Adrenal gland (tissue), 12 donors: ENCODE data around the gene USP7. TPM values are rescaled to one million over a fixed set of nuclear protein-coding genes. Genes with fewer than 3 reads are reported as not detected.
"Not testable (repeated sequence)": the region's sequence is repeated elsewhere in the genome, so short reads cannot be mapped to it uniquely, and the experiment has no call there.

Source experiments
- DNase-seq, 7 donors: peaks; one replicate each; pipeline ENCODE4 v3.0.0-alpha.2; 2019 to 2020
- H3K27ac ChIP-seq, 5 donors: fragments of 200-600 bp; sonication (generic) in 4 of 5; 1 replicate in 3 of 5; 2 replicates in 2 of 5; pipeline versions ENCODE4 v1.5.1 to v1.8.0; 2016 to 2020; ENCODE audit warnings: mild to moderate bottlenecking in 1 of 5
- H3K27me3 ChIP-seq: fragments of 200-600 bp; 2 replicates; pipeline ENCODE4 v1.8.0; 2021
- H3K36me3 ChIP-seq, 2 donors: fragments of 200-600 bp; replicated peaks in 1 of 2; 1 replicate in 1 of 2; 2 replicates in 1 of 2; pipeline versions ENCODE4 v1.5.1 to v1.8.0; 2018 to 2022
- H3K4me1 ChIP-seq, 2 donors: fragments of 200-600 bp; replicated peaks in 1 of 2; 1 replicate in 1 of 2; 2 replicates in 1 of 2; pipeline versions ENCODE4 v1.5.1 to v1.8.0; 2018 to 2021
- H3K4me3 ChIP-seq, 4 donors: fragments of 200-600 bp; sonication (generic) in 3 of 4; one replicate each; pipeline ENCODE4 v1.5.1; 2016 to 2018
- H3K9me3 ChIP-seq, 3 donors: fragments of 200-600 bp; sonication (generic) in 1 of 3; replicated peaks in 1 of 3; 1 replicate in 2 of 3; 2 replicates in 1 of 3; pipeline versions ENCODE4 v1.5.1 to v1.8.0; 2016 to 2021
- POLR2A ChIP-seq, 2 donors: fragments of 450-650 bp; IDR thresholded peaks; one replicate each; pipeline ENCODE4 v1.6.1; 2017; ENCODE audit warnings: antibody characterized with exemption in 2 of 2, mild to moderate bottlenecking in 2 of 2, moderate library complexity in 1 of 2
- WGBS, 4 donors: extraction: QIAGEN DNeasy Blood & Tissue Kit in 2 of 4; methylation state at CpG; one replicate each; pipeline versions ENCODE4 v1.1.5 to v1.1.7; 2013 to 2017; 5-methylcytosine and 5-hydroxymethylcytosine counted together
- intact Hi-C, 2 donors: fragments of 100-400 bp; cut with DNase I; formaldehyde crosslinking; loops; one replicate each; pipeline versions ENCODE4 v1.14.1 to v1.15.0; 2022 to 2023
- polyA plus RNA-seq, 3 donors: library from polyadenylated mRNA; stranded (reverse); fragments of 200-250 nt in 2 of 3; fragments of 350-450 nt in 1 of 3; fragmentation: Illumina TruSeq in 1 of 3; extraction: RNeasy Lipid Tissue Mini Kit (QIAGEN cat#74804) in 1 of 3; gene quantifications; one replicate each; pipeline ENCODE4 v1.2.3, GENCODE V29; 2013 to 2014
- total RNA-seq, 9 donors: library from RNA; depleted of rRNA in 4 of 9; stranded (reverse); fragments of >200 nt in 4 of 9; fragments of 120-200 nt in 1 of 9; fragmentation: NEBNext Ultra II Directional in 1 of 9; extraction: Animal tissue kit (Norgen Biotek cat#: 25700) in 1 of 9; gene quantifications; one replicate each; pipeline versions ENCODE4 v1.1.0 to v1.2.4, GENCODE V29; 2013 to 2023
- TF ChIP-seq, protein P1 (sequence below), 6 experiments: fragments of 450-650 bp in 4 of 6; fragments of 200-600 bp in 2 of 6; sonication (generic) in 1 of 6; IDR thresholded peaks; 1 replicate in 5 of 6; 2 replicates in 1 of 6; pipeline versions ENCODE4 v1.5.1 to v1.8.0; 2016 to 2021; ENCODE audit warnings: antibody characterized with exemption in 6 of 6, mild to moderate bottlenecking in 2 of 6, moderate library complexity in 1 of 6
- donor health status: healthy with polysubstance abuse.
- donor health status: Bipolar disorder and iron deficiency.
- donor health status: DM: yes; HTN: yes; CAD: no.
- donor health status: DM: no; HTN: no; CAD: no.
- donor health status: DM: no; HTN: no; CAD: no.
- donor health status: DM: yes; HTN: yes; CAD: no.

Gene USP7
- total and polyA plus RNA-seq, 12 donors, result 23.7 to 121 (median 68.2) TPM

DNA sequence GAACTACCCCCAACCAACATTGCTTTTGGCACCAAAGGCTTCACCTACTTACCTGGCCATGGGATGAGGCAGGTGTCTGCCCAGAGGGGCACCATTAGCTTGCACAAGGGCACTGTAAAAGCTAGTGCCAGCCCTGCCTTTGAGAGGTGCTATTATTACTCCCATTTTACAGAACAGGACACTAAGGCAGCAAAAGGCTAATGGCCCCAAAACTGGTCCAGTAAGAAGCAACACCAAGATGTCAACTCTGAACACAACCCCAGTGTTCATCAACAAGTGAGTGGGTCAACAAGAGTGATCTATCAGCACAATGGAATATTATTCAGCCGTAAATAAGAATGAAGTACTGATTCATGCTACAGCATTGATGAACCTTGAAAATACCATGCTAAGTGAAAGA lies 7.7 kb upstream of the USP7 start:
- 90 to 100% (median 96%) methylated on average over 1 of the region's 1 CpG for WGBS, 4 donors
- peaks cover 0 to 7% of the 10 kb centered on the region in 2 donors for H3K4me1 ChIP-seq
- no peaks in the 10 kb centered on the region for H3K27me3 ChIP-seq
- H3K9me3 ChIP-seq, result no peaks in the 10 kb centered on the region
- no peak for TF ChIP-seq POLR2A (IDR thresholded peaks at IDR 0.05)
- TF ChIP-seq, protein P1, sequence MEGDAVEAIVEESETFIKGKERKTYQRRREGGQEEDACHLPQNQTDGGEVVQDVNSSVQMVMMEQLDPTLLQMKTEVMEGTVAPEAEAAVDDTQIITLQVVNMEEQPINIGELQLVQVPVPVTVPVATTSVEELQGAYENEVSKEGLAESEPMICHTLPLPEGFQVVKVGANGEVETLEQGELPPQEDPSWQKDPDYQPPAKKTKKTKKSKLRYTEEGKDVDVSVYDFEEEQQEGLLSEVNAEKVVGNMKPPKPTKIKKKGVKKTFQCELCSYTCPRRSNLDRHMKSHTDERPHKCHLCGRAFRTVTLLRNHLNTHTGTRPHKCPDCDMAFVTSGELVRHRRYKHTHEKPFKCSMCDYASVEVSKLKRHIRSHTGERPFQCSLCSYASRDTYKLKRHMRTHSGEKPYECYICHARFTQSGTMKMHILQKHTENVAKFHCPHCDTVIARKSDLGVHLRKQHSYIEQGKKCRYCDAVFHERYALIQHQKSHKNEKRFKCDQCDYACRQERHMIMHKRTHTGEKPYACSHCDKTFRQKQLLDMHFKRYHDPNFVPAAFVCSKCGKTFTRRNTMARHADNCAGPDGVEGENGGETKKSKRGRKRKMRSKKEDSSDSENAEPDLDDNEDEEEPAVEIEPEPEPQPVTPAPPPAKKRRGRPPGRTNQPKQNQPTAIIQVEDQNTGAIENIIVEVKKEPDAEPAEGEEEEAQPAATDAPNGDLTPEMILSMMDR (IDR thresholded peaks at IDR 0.05), result no peak
- intact Hi-C loops, result no loop called here
- no peak for DNase-seq
- H3K4me3 ChIP-seq, result no peak overlapping the region
- H3K36me3 ChIP-seq, result no peaks in the 10 kb centered on the region
- H3K27ac ChIP-seq, result no peak overlapping the region

DNA sequence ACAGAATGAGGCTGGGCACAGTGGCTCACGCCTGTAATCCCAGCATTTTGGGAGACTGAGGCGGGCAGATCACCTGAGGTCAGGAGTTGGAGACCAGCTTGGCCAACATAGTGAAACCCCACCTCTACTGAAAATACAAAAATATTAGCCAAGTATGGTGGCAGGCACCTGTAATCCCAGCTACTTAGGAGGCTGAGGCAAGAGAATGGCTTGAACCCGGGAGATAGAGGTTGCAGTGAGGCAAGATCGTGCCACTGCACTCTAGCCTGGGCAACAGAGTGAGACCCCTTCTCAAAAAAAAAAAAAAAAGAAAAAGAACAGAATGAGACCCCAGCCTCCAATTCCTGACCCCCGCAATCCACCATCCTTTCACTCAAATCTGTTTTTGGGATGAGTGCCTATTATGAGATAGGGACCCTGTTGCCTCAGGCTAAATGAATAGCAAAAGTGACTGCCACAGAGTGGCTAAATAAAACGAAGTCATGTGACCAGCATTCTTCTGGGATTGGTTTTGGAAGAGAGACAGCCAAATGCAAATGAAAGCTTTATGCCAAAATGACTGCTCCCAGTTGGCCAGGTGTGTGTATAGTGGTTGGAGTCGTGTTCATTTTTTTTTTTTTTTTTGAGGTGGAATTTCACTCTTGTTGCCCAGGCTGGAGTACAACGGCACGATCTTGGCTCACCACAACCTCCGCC lies 5.6 kb upstream of the USP7 start:
- H3K36me3 ChIP-seq, intact Hi-C loops, H3K4me3 ChIP-seq, H3K9me3 ChIP-seq, H3K27me3 ChIP-seq, DNase-seq, H3K27ac ChIP-seq: not testable (repeated sequence)
- WGBS, 4 donors, result 80 to 87% (median 84%) methylated on average over 10 of the region's 10 CpGs
- peaks cover 0 to 12% of the 10 kb centered on the region in 2 donors for H3K4me1 ChIP-seq

DNA sequence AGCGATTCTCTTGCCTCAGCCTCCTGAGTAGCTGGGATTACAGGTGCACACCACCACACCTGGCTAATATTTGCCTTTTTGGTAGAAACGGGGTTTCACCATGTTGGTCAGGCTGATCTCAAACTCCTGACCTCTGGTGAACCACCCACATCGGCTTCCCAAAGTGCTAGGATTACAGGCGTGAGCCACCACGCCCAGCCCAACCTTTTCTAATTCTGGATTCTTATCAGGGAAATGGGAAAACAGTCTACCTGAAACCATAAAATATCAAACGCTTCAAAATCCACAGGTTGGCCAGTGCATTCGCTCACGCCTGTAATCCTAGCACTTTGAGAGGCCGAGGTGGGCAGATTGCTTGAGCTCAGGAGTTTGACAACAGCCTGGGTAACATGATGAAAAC lies 4.3 kb upstream of the USP7 start:
- intact Hi-C loops, H3K9me3 ChIP-seq, DNase-seq, H3K36me3 ChIP-seq, H3K27me3 ChIP-seq, H3K27ac ChIP-seq, H3K4me3 ChIP-seq: not testable (repeated sequence)
- 92 to 97% (median 92%) methylated on average over 9 of the region's 9 CpGs for WGBS, 4 donors
- peaks cover 0 to 15% of the 10 kb centered on the region in 2 donors for H3K4me1 ChIP-seq

DNA sequence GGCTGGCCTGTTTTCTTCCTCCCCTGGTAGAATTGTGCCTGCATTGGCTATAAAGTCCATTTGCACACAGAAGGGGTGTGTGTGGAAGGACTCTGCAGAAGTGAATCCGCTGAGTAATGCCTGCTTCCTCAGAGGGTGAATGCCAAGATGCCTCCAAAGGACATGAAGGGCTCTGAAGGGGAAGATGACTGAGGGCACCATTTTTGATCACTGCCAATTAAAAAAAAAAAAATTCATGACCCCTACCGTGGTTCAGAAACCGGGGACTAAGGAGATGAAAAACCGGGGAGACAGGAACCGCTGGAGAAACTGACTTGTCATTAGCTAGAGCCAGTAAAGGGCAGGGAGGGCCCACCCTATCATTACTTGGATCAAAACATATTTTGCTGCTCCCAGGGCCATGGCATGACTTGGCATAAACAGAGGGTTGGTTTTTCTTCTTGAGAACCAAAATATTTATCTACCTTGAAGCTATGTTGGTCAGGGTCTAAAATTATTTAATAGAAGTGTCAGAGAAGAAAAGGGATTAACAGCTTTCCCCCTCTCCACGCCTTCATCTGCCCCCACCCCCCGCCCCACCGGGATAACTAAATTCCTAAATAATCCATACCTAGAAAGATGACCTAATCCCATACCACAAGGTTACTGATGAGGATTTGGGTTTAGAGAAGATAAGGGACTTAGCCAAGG lies 3.6 kb upstream of the USP7 start:
- intact Hi-C loops, result no loop called here
- H3K9me3 ChIP-seq, result no peaks in the 10 kb centered on the region
- no peak overlapping the region for H3K4me3 ChIP-seq
- no peak overlapping the region for H3K27ac ChIP-seq
- TF ChIP-seq, protein P1 (IDR thresholded peaks at IDR 0.05), result no peak
- no peak for TF ChIP-seq POLR2A (IDR thresholded peaks at IDR 0.05)
- no peak for DNase-seq
- 53 to 63% (median 59%) methylated on average over 8 of the region's 8 CpGs for WGBS, 4 donors
- H3K4me1 ChIP-seq, result peaks cover 2 to 15% of the 10 kb centered on the region in 2 donors
- H3K27me3 ChIP-seq, result no peaks in the 10 kb centered on the region
- no peaks in the 10 kb centered on the region for H3K36me3 ChIP-seq

DNA sequence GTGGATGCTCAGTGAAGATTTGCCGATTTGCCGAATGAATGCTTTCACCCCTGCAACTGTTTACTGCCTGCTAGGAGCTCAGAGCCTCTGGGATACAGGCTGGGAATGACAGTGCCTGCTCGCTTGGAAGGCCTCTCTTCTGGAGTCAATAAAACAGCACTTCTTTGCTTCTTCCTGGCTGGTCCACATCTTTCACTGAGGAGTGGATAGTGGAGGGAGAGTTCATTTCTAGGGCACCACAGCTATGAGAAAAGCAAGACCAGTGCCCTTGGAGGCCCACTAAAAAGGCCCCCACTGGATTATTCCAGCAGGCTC lies 3.1 kb upstream of the USP7 start:
- intact Hi-C loops, result no loop called here

More for the DNA sequence above, 3.1 kb upstream of the USP7 start:
- Histone ChIP-seq H3K36me3 (no peaks in the 10 kb centered on the region), H3K27me3 (no peaks in the 10 kb centered on the region), H3K4me1 (peaks cover 7 to 20% of the 10 kb centered on the region in 2 donors), H3K27ac (no peak overlapping the region), H3K9me3 (no peaks in the 10 kb centered on the region), H3K4me3 (no peak overlapping the region)
- no peak for DNase-seq
- no peak for TF ChIP-seq POLR2A (IDR thresholded peaks at IDR 0.05)
- TF ChIP-seq, protein P1 (IDR thresholded peaks at IDR 0.05), result no peak
- 80 to 94% (median 84%) methylated on average over 3 of the region's 3 CpGs for WGBS, 4 donors
